ENCODE data around the gene SPACA7.
A peak's percentile ranks its signal among the peaks of the same experiment; 100 is the strongest.

SPACA7 gene

GRCh38 chr13:112467236-112467635 lies 91.1 kb downstream of the SPACA7 start:
- peak; percentile 50 for DNase-seq

GRCh38 chr13:112468069-112468468 lies 91.9 kb downstream of the SPACA7 start:
- peak; percentile 37 for DNase-seq

GRCh38 chr13:112469071-112469745 lies 93.1 kb downstream of the SPACA7 start:
- peak; percentile 43 for DNase-seq

GRCh38 chr13:112473818-112474217 lies 97.7 kb downstream of the SPACA7 start:
- no peak for DNase-seq

GRCh38 chr13:112474869-112475268 lies 98.7 kb downstream of the SPACA7 start:
- no peak for DNase-seq

GRCh38 chr13:112475889-112476288 lies 99.7 kb downstream of the SPACA7 start:
- no peak for DNase-seq

- no peak for DNase-seq
These were observed 101.0 kb downstream of the SPACA7 start for GRCh38 chr13:112477070-112477619.

- no peak for DNase-seq
These were observed 103.2 kb downstream of the SPACA7 start for GRCh38 chr13:112479389-112479788.

- DNase-seq, result no peak
These were observed 105.3 kb downstream of the SPACA7 start for GRCh38 chr13:112481458-112481857.

GRCh38 chr13:112483299-112483698 lies 107.1 kb downstream of the SPACA7 start:
- no peak for DNase-seq

Measured in islet precursor cell (in vitro differentiated cells).